H1 (cell line): ENCODE results near the gene TCERG1L. TPM values are rescaled to one million over a fixed set of nuclear protein-coding genes. Genes with fewer than 3 reads are reported as not detected.

Experiments
- CTCF ChIA-PET: fragments of 300-600 bp; sonication (Branson Sonifier 250); formaldehyde crosslinking; loops from one replicate; lab custom pipeline; 2021; ENCODE audit not compliant: partially characterized antibody; lab: Charles Lee
- POLR2A ChIA-PET: fragments of 300-600 bp; sonication (Branson Sonifier 250); formaldehyde crosslinking; loops from one replicate; lab custom pipeline; 2021; ENCODE audit warnings: inconsistent platforms; ENCODE audit not compliant: partially characterized antibody; lab: Charles Lee
- DNase-seq, 2 experiments: peaks; one replicate each; pipeline versions ENCODE4 v3.0.0 to v3.0.0-alpha.2; 2010 to 2022; ENCODE audit warnings: low spot score in 2 of 2, low read depth in 1 of 2, mixed read lengths in 1 of 2
- FAIRE-seq: peaks from 2 replicates; lab custom pipeline; 2011; peaks lifted over from hg19 to GRCh38; lab: Jason Lieb, UNC
- H2AFZ ChIP-seq: 2 replicates; pipeline ENCODE4 v1.8.1; 2012; ENCODE audit warnings: low read length, inconsistent platforms
- H2AK5ac ChIP-seq: 2 replicates; pipeline ENCODE4 v1.6.1; 2013; ENCODE audit warnings: low read depth, low read length
- H2BK120ac ChIP-seq: replicated peaks from 2 replicates; pipeline ENCODE3; 2013; ENCODE audit warnings: low read depth, low read length, inconsistent platforms
- H2BK12ac ChIP-seq: 2 replicates; pipeline ENCODE4 v1.6.1; 2013; ENCODE audit warnings: low read depth, low read length
- H2BK15ac ChIP-seq: 2 replicates; pipeline ENCODE4 v1.6.1; 2013; ENCODE audit warnings: low read length
- H2BK20ac ChIP-seq: 2 replicates; pipeline ENCODE4 v1.6.1; 2013; ENCODE audit warnings: low read length
- H2BK5ac ChIP-seq: 2 replicates; pipeline ENCODE4 v1.6.1; 2013; ENCODE audit warnings: low read depth, low read length
- H3K14ac ChIP-seq: 2 replicates; pipeline ENCODE4 v1.6.1; 2013; ENCODE audit warnings: inconsistent platforms; ENCODE audit not compliant: insufficient read length
- H3K18ac ChIP-seq: 2 replicates; pipeline ENCODE4 v1.6.1; 2013; ENCODE audit warnings: low read length; ENCODE audit errors: extremely low read depth
- H3K23ac ChIP-seq: 2 replicates; pipeline ENCODE4 v1.6.1; 2013; ENCODE audit warnings: inconsistent platforms; ENCODE audit not compliant: insufficient read length
- H3K23me2 ChIP-seq: 2 replicates; pipeline ENCODE4 v1.6.1; 2013; ENCODE audit warnings: low read depth, low read length
- H3K27ac ChIP-seq: 2 replicates; pipeline ENCODE4 v1.6.1; 2011; ENCODE audit warnings: low read depth, low read length, inconsistent platforms
- H3K27me3 ChIP-seq, 4 experiments: replicated peaks in 1 of 4; 1 replicate in 1 of 4; 2 replicates in 3 of 4; pipeline versions ENCODE4 v1.6.1 to v1.8.1; 2011 to 2013; ENCODE audit warnings: low read length in 3 of 4, mild to moderate bottlenecking in 3 of 4, inconsistent platforms in 2 of 4, mixed read lengths in 2 of 4, moderate library complexity in 1 of 4; ENCODE audit not compliant: control insufficient read depth in 3 of 4, insufficient read depth in 3 of 4; ENCODE audit errors: extremely low read depth in 1 of 4
- H3K36me3 ChIP-seq, 4 experiments: 2 replicates each; pipeline versions ENCODE4 v1.6.1 to v1.8.1; 2011 to 2013; ENCODE audit warnings: mild to moderate bottlenecking in 4 of 4, low read length in 3 of 4, moderate library complexity in 2 of 4, control low read depth in 1 of 4, inconsistent platforms in 1 of 4; ENCODE audit not compliant: insufficient read depth in 4 of 4, control insufficient read depth in 2 of 4
- H3K4ac ChIP-seq: replicated peaks from 2 replicates; pipeline ENCODE3; 2013; ENCODE audit warnings: low read length, low read depth, mixed read lengths, inconsistent platforms; ENCODE audit not compliant: insufficient read length
- H3K4me1 ChIP-seq, 4 experiments: replicated peaks in 1 of 4; 1 replicate in 1 of 4; 2 replicates in 3 of 4; pipeline versions ENCODE4 v1.6.1 to v1.8.1; 2011 to 2013; ENCODE audit warnings: low read length in 3 of 4, inconsistent platforms in 2 of 4, mixed read lengths in 1 of 4; ENCODE audit not compliant: insufficient read depth in 4 of 4, control insufficient read depth in 3 of 4
- H3K4me2 ChIP-seq, 2 experiments: 2 replicates each; pipeline versions ENCODE4 v1.6.1 to v1.8.1; 2011 to 2013; ENCODE audit warnings: low read depth in 2 of 2, low read length in 2 of 2, control low read depth in 1 of 2, inconsistent platforms in 1 of 2, mild to moderate bottlenecking in 1 of 2; ENCODE audit not compliant: insufficient read depth in 1 of 2
- H3K4me3 ChIP-seq, 4 experiments: fragments of 200-600, 300-600 bp in 1 of 4; sonication (generic), shearing (Covaris generic), sonication (Bioruptor Twin) in 1 of 4; 2 replicates each; pipeline versions ENCODE4 v1.5.1 to v1.8.1; 2011 to 2016; ENCODE audit warnings: low read length in 4 of 4, low read depth in 3 of 4, control low read depth in 2 of 4, inconsistent platforms in 2 of 4, mild to moderate bottlenecking in 2 of 4, mixed read lengths in 1 of 4, moderate library complexity in 1 of 4; ENCODE audit not compliant: insufficient read depth in 2 of 4; ENCODE audit errors: extremely low read depth in 1 of 4
- H3K56ac ChIP-seq: replicated peaks from 2 replicates; pipeline ENCODE3; 2013; ENCODE audit warnings: low read depth, mild to moderate bottlenecking, mixed read lengths, low read length, inconsistent platforms; ENCODE audit not compliant: insufficient read length
- H3K79me1 ChIP-seq: 2 replicates; pipeline ENCODE4 v1.6.1; 2013; ENCODE audit warnings: low read depth, low read length, control low read depth
- H3K79me2 ChIP-seq, 2 experiments: 2 replicates each; pipeline versions ENCODE4 v1.6.1 to v1.8.1; 2012 to 2013; ENCODE audit warnings: low read length in 2 of 2, mild to moderate bottlenecking in 2 of 2, inconsistent platforms in 1 of 2; ENCODE audit not compliant: insufficient read depth in 2 of 2, control insufficient read depth in 1 of 2
- H3K9ac ChIP-seq, 4 experiments: replicated peaks in 1 of 4; 1 replicate in 1 of 4; 2 replicates in 3 of 4; pipeline versions ENCODE4 v1.6.1 to v1.8.1; 2011 to 2013; ENCODE audit warnings: low read depth in 3 of 4, low read length in 3 of 4, control low read depth in 2 of 4, mild to moderate bottlenecking in 2 of 4, moderate library complexity in 2 of 4, inconsistent platforms in 1 of 4; ENCODE audit errors: extremely low read depth in 1 of 4
- H3K9me3 ChIP-seq, 2 experiments: 2 replicates each; pipeline versions ENCODE4 v1.6.1 to v1.8.1; 2012 to 2013; ENCODE audit warnings: mild to moderate bottlenecking in 2 of 2, moderate library complexity in 2 of 2, control low read depth in 1 of 2, inconsistent platforms in 1 of 2, low read depth in 1 of 2, low read length in 1 of 2, mixed read lengths in 1 of 2; ENCODE audit not compliant: insufficient read depth in 2 of 2
- H4K20me1 ChIP-seq, 2 experiments: replicated peaks in 1 of 2; 2 replicates each; pipeline versions ENCODE3 to v1.8.1; 2011 to 2013; ENCODE audit warnings: inconsistent platforms in 2 of 2, low read length in 2 of 2, mild to moderate bottlenecking in 1 of 2; ENCODE audit not compliant: insufficient read depth in 2 of 2, control insufficient read depth in 1 of 2
- H4K5ac ChIP-seq: 2 replicates; pipeline ENCODE4 v1.6.1; 2013; ENCODE audit warnings: low read length, low read depth, mixed read lengths, inconsistent platforms; ENCODE audit not compliant: insufficient read length
- H4K8ac ChIP-seq: 2 replicates; pipeline ENCODE4 v1.8.0; 2013; ENCODE audit warnings: mild to moderate bottlenecking, moderate library complexity, low read length, inconsistent platforms; ENCODE audit not compliant: insufficient read depth; ENCODE audit errors: extremely low read depth
- H4K91ac ChIP-seq: replicated peaks from 2 replicates; pipeline ENCODE3; 2013; ENCODE audit warnings: low read length, mixed read lengths, inconsistent platforms; ENCODE audit not compliant: insufficient read length
- CREB1 ChIP-seq: IDR thresholded peaks from 2 replicates; pipeline ENCODE4 v1.6.1; 2012; ENCODE audit warnings: inconsistent platforms
- RNF2 ChIP-seq: fragments of 200-900, 300-1000 bp; sonication (generic); IDR thresholded peaks from 2 replicates; pipeline ENCODE4 v1.7.1; 2016; ENCODE audit warnings: borderline replicate concordance, low read depth, mild to moderate bottlenecking, antibody characterized with exemption, low read length; ENCODE audit not compliant: poor library complexity, severe bottlenecking; ENCODE audit errors: missing control alignments
- SP4 ChIP-seq: IDR thresholded peaks from 2 replicates; pipeline ENCODE4 v1.6.1; 2012; ENCODE audit warnings: low read length, inconsistent platforms
- WGBS, 2 experiments: shearing (Covaris generic) in 1 of 2; methylation state at CpG; one replicate each; pipeline versions ENCODE4 v1.1.6 to v1.1.7; 2013 to 2015; ENCODE audit warnings: low lambda C conversion rate in 2 of 2, mixed read lengths in 2 of 2, inconsistent platforms in 1 of 2, low coverage in 1 of 2, missing lambda C conversion rate in 1 of 2; ENCODE audit not compliant: insufficient replicate concordance in 2 of 2, insufficient coverage in 1 of 2, insufficient read length in 1 of 2; ENCODE audit errors: extremely low coverage in 1 of 2, missing lambda C conversion rate in 1 of 2; 5-methylcytosine and 5-hydroxymethylcytosine counted together
- polyA plus RNA-seq, 7 experiments: library from polyadenylated mRNA; depleted of rRNA in 3 of 7; stranded (reverse) in 5 of 7; unstranded in 2 of 7; fragments of >200 nt in 5 of 7; fragments of 200-250 nt in 2 of 7; gene quantifications; 1 replicate in 5 of 7; 2 replicates in 1 of 7; 4 replicates in 1 of 7; pipeline versions ENCODE4 v1.2.1 to v1.2.3, GENCODE V29; 2011 to 2013; ENCODE audit warnings: missing spikeins in 2 of 7, mixed read lengths in 2 of 7
- total RNA-seq: library from RNA; stranded (reverse); fragmentation: NEBNext Ultra II Directional; extraction: Animal tissue kit (Norgen Biotek cat#: 25700); gene quantifications from 2 replicates; pipeline ENCODE4 v1.2.1, GENCODE V29; 2021

The TCERG1L gene
- total and polyA plus RNA-seq, 2 of the 8 experiments (the other 6 are each of a cell fraction or from before 2014, with no cell fraction given): 3.9 to 6.9 TPM

GRCh38 chr10:131111471-131112080 is 199.9 kb downstream of the TCERG1L start:
- FAIRE-seq: no peak
- H3K4me1 ChIP-seq: peaks cover 0 to 8% (median 2%) of the 10 kb centered on the region in 4 experiments; a peak in 3 of 7 replicates
- POLR2A ChIA-PET: no interaction called here
- CTCF ChIA-PET: interaction anchor here (1.1 to 1.6 kb wide), 2 partner anchors 23 to 458 kb away, joined by 4 to 7 read pairs; no protein-coding TSS in a partner anchor
- H3K23ac ChIP-seq: no peak overlapping the region
- no peak overlapping the region; the same call in 1 of the 2 replicates for H3K18ac ChIP-seq
- no peak overlapping the region for H3K4me2 ChIP-seq
- no peak overlapping the region for H4K5ac ChIP-seq
- no peaks in the 10 kb centered on the region for H3K23me2 ChIP-seq
- H3K56ac ChIP-seq: no peak overlapping the region
- TF ChIP-seq SP4 (no peak), CREB1 (no peak), RNF2 (no peak)
- no peaks in the 10 kb centered on the region for H3K36me3 ChIP-seq
- no peaks in the 10 kb centered on the region for H3K79me1 ChIP-seq
- no peak for DNase-seq
- H2BK12ac ChIP-seq: no peak overlapping the region
- H2BK5ac ChIP-seq: no peak overlapping the region
- H3K14ac ChIP-seq: no peak overlapping the region
- no peak overlapping the region for H2BK120ac ChIP-seq
- WGBS, 2 experiments: 91% methylated on average over 16 of the region's 16 CpGs; no CpG with 5 or more reads in 1 of the 2 experiments
- no peak overlapping the region for H2AK5ac ChIP-seq
- no peak overlapping the region for H3K4ac ChIP-seq
- H3K27ac ChIP-seq: no peak overlapping the region; the same call in 1 of the 2 replicates
- H3K27me3 ChIP-seq: no peaks in the 10 kb centered on the region
- no peak overlapping the region for H2BK20ac ChIP-seq
- H3K4me3 ChIP-seq: no peak overlapping the region
- no peak overlapping the region for H3K9ac ChIP-seq
- no peak overlapping the region for H4K8ac ChIP-seq
- H4K91ac ChIP-seq: no peak overlapping the region
- H2AFZ ChIP-seq: no peak overlapping the region
- H3K9me3 ChIP-seq: peaks cover 0 to 3% of the 10 kb centered on the region in 2 experiments; a peak in 1 of 4 replicates
- H4K20me1 ChIP-seq: no peaks in the 10 kb centered on the region
- no peaks in the 10 kb centered on the region for H3K79me2 ChIP-seq
- H2BK15ac ChIP-seq: no peak overlapping the region
